WTC11 (cell line): ENCODE results near the gene FILIP1L. TPM values are rescaled to one million over a fixed set of nuclear protein-coding genes. Genes with fewer than 3 reads are reported as not detected.

ENCODE experiments used
- ATAC-seq: fragments of 200-7000 bp; cut with Tn5 transposase; 2 replicates; pipeline ENCODE4 v1.10.0; 2021; ENCODE audit warnings: mild to moderate bottlenecking, moderate library complexity
- CTCF ChIA-PET: fragments of 300-600 bp; sonication (Branson Sonifier 250); formaldehyde crosslinking; loops from one replicate; lab custom pipeline; 2021; ENCODE audit warnings: antibody characterized with exemption; lab: Charles Lee
- POLR2A ChIA-PET: fragments of 350-600 bp; sonication (Branson Sonifier 250); formaldehyde crosslinking; loops from one replicate; lab custom pipeline; 2021; ENCODE audit warnings: antibody characterized with exemption; lab: Charles Lee
- DNase-seq: peaks from one replicate; pipeline ENCODE4 v3.0.0; 2021; ENCODE audit warnings: low spot score
- H3K27ac Mint-ChIP-seq: 2 replicates; pipeline ENCODE4 v1.8.0; 2021; ENCODE audit warnings: mixed read lengths
- H3K27me3 Mint-ChIP-seq: 2 replicates; pipeline ENCODE4 v1.8.0; 2021; ENCODE audit warnings: low read depth, mild to moderate bottlenecking, moderate library complexity, mixed read lengths
- H3K36me3 Mint-ChIP-seq: 2 replicates; pipeline ENCODE4 v1.8.0; 2021; ENCODE audit warnings: mixed read lengths
- H3K4me1 Mint-ChIP-seq: 2 replicates; pipeline ENCODE4 v1.8.0; 2022; ENCODE audit warnings: mixed read lengths
- H3K4me3 Mint-ChIP-seq: 2 replicates; pipeline ENCODE4 v1.8.0; 2021; ENCODE audit warnings: mild to moderate bottlenecking, moderate library complexity, mixed read lengths
- H3K9me3 Mint-ChIP-seq: 2 replicates; pipeline ENCODE4 v1.8.0; 2021; ENCODE audit warnings: mixed read lengths
- AR ChIP-seq: fragments of 250-450 bp; sonication (Bioruptor Pico); IDR thresholded peaks from 2 replicates; pipeline ENCODE4 v1.9.0; 2021; ENCODE audit warnings: mild to moderate bottlenecking
- CDX4 ChIP-seq: fragments of 250-450 bp; sonication (Bioruptor Pico); IDR thresholded peaks from 2 replicates; pipeline ENCODE4 v1.9.0; 2021; ENCODE audit warnings: moderate library complexity, mild to moderate bottlenecking, inconsistent platforms, borderline replicate concordance
- CREM ChIP-seq: sonication (generic); formaldehyde crosslinking; IDR thresholded peaks from 2 replicates; pipeline ENCODE4 v1.8.1; 2022; ENCODE audit warnings: mild to moderate bottlenecking, missing genetic modification reagents, moderate library complexity
- ESRRA ChIP-seq: sonication (generic); formaldehyde crosslinking; IDR thresholded peaks from 2 replicates; pipeline ENCODE4 v1.8.1; 2022; ENCODE audit warnings: mild to moderate bottlenecking, missing genetic modification reagents, borderline replicate concordance
- GRHL2 ChIP-seq: fragments of 250-450 bp; sonication (Bioruptor Pico); IDR thresholded peaks from 2 replicates; pipeline ENCODE4 v1.8.0; 2022; ENCODE audit warnings: mild to moderate bottlenecking, moderate library complexity; ENCODE audit not compliant: insufficient replicate concordance, severe bottlenecking
- JAZF1 ChIP-seq: fragments of 250-450 bp; sonication (Bioruptor Pico); IDR thresholded peaks from 2 replicates; pipeline ENCODE4 v1.9.0; 2021; ENCODE audit warnings: moderate library complexity, mild to moderate bottlenecking, inconsistent platforms
- KAT7 ChIP-seq: sonication (generic); formaldehyde crosslinking; IDR thresholded peaks from 2 replicates; pipeline ENCODE4 v1.8.1; 2023; ENCODE audit warnings: missing genetic modification reagents, mild to moderate bottlenecking, borderline replicate concordance
- NR3C1 ChIP-seq: sonication (generic); formaldehyde crosslinking; conservative IDR thresholded peaks from 2 replicates; pipeline ENCODE4 v1.8.1; 2023; ENCODE audit warnings: low read depth, mild to moderate bottlenecking, missing genetic modification reagents
- PRRX2 ChIP-seq: fragments of 250-450 bp; sonication (Bioruptor Pico); IDR thresholded peaks from 2 replicates; pipeline ENCODE4 v1.8.0; 2021; ENCODE audit warnings: mild to moderate bottlenecking
- RELA ChIP-seq: sonication (generic); formaldehyde crosslinking; IDR thresholded peaks from 2 replicates; pipeline ENCODE4 v1.8.1; 2022; ENCODE audit warnings: missing genetic modification reagents, mild to moderate bottlenecking, borderline replicate concordance
- RORB ChIP-seq: fragments of 250-450 bp; sonication (Bioruptor Pico); IDR thresholded peaks from 2 replicates; pipeline ENCODE4 v1.9.0; 2021; ENCODE audit warnings: mild to moderate bottlenecking
- SMAD4 ChIP-seq: sonication (generic); formaldehyde crosslinking; IDR thresholded peaks from 2 replicates; pipeline ENCODE4 v1.8.0; 2022; ENCODE audit warnings: mild to moderate bottlenecking, missing genetic modification reagents
- SOX15 ChIP-seq: fragments of 250-450 bp; sonication (Bioruptor Pico); IDR thresholded peaks from 2 replicates; pipeline ENCODE4 v1.9.0; 2021; ENCODE audit warnings: mild to moderate bottlenecking
- SP1 ChIP-seq: sonication (generic); formaldehyde crosslinking; conservative IDR thresholded peaks from 2 replicates; pipeline ENCODE4 v1.8.1; 2022; ENCODE audit warnings: missing genetic modification reagents
- TCF7 ChIP-seq: sonication (generic); formaldehyde crosslinking; IDR thresholded peaks from 2 replicates; pipeline ENCODE4 v1.8.0; 2022; ENCODE audit warnings: mild to moderate bottlenecking, low read depth, missing genetic modification reagents, moderate library complexity
- TEAD1 ChIP-seq: sonication (generic); formaldehyde crosslinking; IDR thresholded peaks from 2 replicates; pipeline ENCODE4 v1.8.0; 2022; ENCODE audit warnings: mild to moderate bottlenecking, missing genetic modification reagents
- ZBTB21 ChIP-seq: sonication (generic); formaldehyde crosslinking; IDR thresholded peaks from 2 replicates; pipeline ENCODE4 v1.8.1; 2023; ENCODE audit warnings: mild to moderate bottlenecking, missing genetic modification reagents, borderline replicate concordance
- ZNF232 ChIP-seq: sonication (generic); formaldehyde crosslinking; IDR thresholded peaks from 2 replicates; pipeline ENCODE4 v1.8.0; 2022; ENCODE audit warnings: mild to moderate bottlenecking, missing genetic modification reagents
- ZNF396 ChIP-seq: fragments of 250-450 bp; sonication (Bioruptor Pico); IDR thresholded peaks from 2 replicates; pipeline ENCODE4 v1.8.0; 2021; ENCODE audit warnings: mild to moderate bottlenecking, moderate library complexity, borderline replicate concordance
- ZNF512 ChIP-seq: sonication (generic); formaldehyde crosslinking; IDR thresholded peaks from 2 replicates; pipeline ENCODE4 v1.8.1; 2022; ENCODE audit warnings: missing genetic modification reagents, borderline replicate concordance
- ZNF671 ChIP-seq: fragments of 250-450 bp; sonication (Bioruptor Pico); IDR thresholded peaks from 2 replicates; pipeline ENCODE4 v1.8.0; 2021; ENCODE audit warnings: mild to moderate bottlenecking
- total RNA-seq: library from RNA; stranded (reverse); gene quantifications from 3 replicates; pipeline ENCODE4 v1.2.3, GENCODE V29; 2021
- TF ChIP-seq, protein P1 (sequence below): sonication (generic); formaldehyde crosslinking; IDR thresholded peaks from 2 replicates; pipeline ENCODE4 v1.8.0; 2022; ENCODE audit warnings: mild to moderate bottlenecking, missing genetic modification reagents
- TF ChIP-seq, protein P2 (sequence below): sonication (generic); formaldehyde crosslinking; IDR thresholded peaks from 2 replicates; pipeline ENCODE4 v1.8.1; 2023; ENCODE audit warnings: mild to moderate bottlenecking, missing genetic modification reagents
- TF ChIP-seq, protein P3 (sequence below): sonication (generic); formaldehyde crosslinking; IDR thresholded peaks from 2 replicates; pipeline ENCODE4 v1.8.0; 2022; ENCODE audit warnings: mild to moderate bottlenecking, missing genetic modification reagents

Gene FILIP1L
- total RNA-seq, 1 experiment from 2014 or later = 0.17 TPM

- DNase-seq (no peak), ATAC-seq (no peak)
- ChIA-PET CTCF (no interaction called here), POLR2A (no interaction called here)
- H3K4me3 Mint-ChIP-seq = no peak overlapping the region
- no peaks in the 10 kb centered on the region; the same call in 1 of the 2 replicates for H3K9me3 Mint-ChIP-seq
- peaks cover 20% of the 10 kb centered on the region for H3K4me1 Mint-ChIP-seq
- no peaks in the 10 kb centered on the region for H3K36me3 Mint-ChIP-seq
- TF ChIP-seq ZNF396 (CRISPR knock-in tag) (no peak), CREM (no peak), ZNF671 (CRISPR knock-in tag) (no peak), TEAD1 (CRISPR knock-in tag) (no peak), JAZF1 (CRISPR knock-in tag) (no peak), SOX15 (CRISPR knock-in tag) (no peak)
- H3K27me3 Mint-ChIP-seq = peaks cover 1% of the 10 kb centered on the region
- H3K27ac Mint-ChIP-seq = no peak overlapping the region
Measured at GRCh38 chr3:99885085-99885484, 229.2 kb downstream of the FILIP1L start.

- Mint-ChIP-seq H3K27me3 (peaks cover 7% of the 10 kb centered on the region), H3K27ac (no peak overlapping the region), H3K9me3 (no peaks in the 10 kb centered on the region), H3K36me3 (no peaks in the 10 kb centered on the region), H3K4me3 (no peak overlapping the region), H3K4me1 (peaks cover 17% of the 10 kb centered on the region)
- no peak for ATAC-seq
- no peak for DNase-seq
- ChIA-PET POLR2A (no interaction called here), CTCF (no interaction called here)
- TF ChIP-seq GRHL2 (no peak), RORB (no peak), AR (CRISPR knock-in tag) (no peak), ZNF232 (CRISPR knock-in tag) (no peak), KAT7 (CRISPR knock-in tag) (no peak), PRRX2 (CRISPR knock-in tag) (no peak), SP1 (no peak), ZBTB21 (CRISPR knock-in tag) (no peak)
- TF ChIP-seq, protein P1, sequence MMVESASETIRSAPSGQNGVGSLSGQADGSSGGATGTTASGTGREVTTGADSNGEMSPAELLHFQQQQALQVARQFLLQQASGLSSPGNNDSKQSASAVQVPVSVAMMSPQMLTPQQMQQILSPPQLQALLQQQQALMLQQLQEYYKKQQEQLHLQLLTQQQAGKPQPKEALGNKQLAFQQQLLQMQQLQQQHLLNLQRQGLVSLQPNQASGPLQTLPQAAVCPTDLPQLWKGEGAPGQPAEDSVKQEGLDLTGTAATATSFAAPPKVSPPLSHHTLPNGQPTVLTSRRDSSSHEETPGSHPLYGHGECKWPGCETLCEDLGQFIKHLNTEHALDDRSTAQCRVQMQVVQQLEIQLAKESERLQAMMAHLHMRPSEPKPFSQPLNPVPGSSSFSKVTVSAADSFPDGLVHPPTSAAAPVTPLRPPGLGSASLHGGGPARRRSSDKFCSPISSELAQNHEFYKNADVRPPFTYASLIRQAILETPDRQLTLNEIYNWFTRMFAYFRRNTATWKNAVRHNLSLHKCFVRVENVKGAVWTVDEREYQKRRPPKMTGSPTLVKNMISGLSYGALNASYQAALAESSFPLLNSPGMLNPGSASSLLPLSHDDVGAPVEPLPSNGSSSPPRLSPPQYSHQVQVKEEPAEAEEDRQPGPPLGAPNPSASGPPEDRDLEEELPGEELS (CRISPR knock-in tag) = no peak
- TF ChIP-seq, protein P2, sequence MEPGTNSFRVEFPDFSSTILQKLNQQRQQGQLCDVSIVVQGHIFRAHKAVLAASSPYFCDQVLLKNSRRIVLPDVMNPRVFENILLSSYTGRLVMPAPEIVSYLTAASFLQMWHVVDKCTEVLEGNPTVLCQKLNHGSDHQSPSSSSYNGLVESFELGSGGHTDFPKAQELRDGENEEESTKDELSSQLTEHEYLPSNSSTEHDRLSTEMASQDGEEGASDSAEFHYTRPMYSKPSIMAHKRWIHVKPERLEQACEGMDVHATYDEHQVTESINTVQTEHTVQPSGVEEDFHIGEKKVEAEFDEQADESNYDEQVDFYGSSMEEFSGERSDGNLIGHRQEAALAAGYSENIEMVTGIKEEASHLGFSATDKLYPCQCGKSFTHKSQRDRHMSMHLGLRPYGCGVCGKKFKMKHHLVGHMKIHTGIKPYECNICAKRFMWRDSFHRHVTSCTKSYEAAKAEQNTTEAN (CRISPR knock-in tag) = no peak
Measured at GRCh38 chr3:99884484-99884883, 229.8 kb downstream of the FILIP1L start.

- no peak for ATAC-seq
- H3K27me3 Mint-ChIP-seq = peaks cover 15% of the 10 kb centered on the region
- peaks cover 17% of the 10 kb centered on the region for H3K4me1 Mint-ChIP-seq
- DNase-seq = no peak
- H3K4me3 Mint-ChIP-seq = no peak overlapping the region
- CTCF ChIA-PET = no interaction called here
- POLR2A ChIA-PET = no interaction called here
- no peaks in the 10 kb centered on the region for H3K36me3 Mint-ChIP-seq
- no peak overlapping the region for H3K27ac Mint-ChIP-seq
- no peaks in the 10 kb centered on the region for H3K9me3 Mint-ChIP-seq
- TF ChIP-seq SMAD4 (CRISPR knock-in tag) = no peak
- TF ChIP-seq RELA (CRISPR knock-in tag) = no peak
- no peak for TF ChIP-seq ZNF512 (CRISPR knock-in tag)
- TF ChIP-seq SOX15 (CRISPR knock-in tag) = no peak
- no peak for TF ChIP-seq ZNF396 (CRISPR knock-in tag)
- TF ChIP-seq, protein P3, sequence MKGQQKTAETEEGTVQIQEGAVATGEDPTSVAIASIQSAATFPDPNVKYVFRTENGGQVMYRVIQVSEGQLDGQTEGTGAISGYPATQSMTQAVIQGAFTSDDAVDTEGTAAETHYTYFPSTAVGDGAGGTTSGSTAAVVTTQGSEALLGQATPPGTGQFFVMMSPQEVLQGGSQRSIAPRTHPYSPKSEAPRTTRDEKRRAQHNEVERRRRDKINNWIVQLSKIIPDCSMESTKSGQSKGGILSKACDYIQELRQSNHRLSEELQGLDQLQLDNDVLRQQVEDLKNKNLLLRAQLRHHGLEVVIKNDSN (CRISPR knock-in tag) = no peak
- no peak for TF ChIP-seq NR3C1 (CRISPR knock-in tag)
- TF ChIP-seq TCF7 (CRISPR knock-in tag) = no peak
- TF ChIP-seq CDX4 (CRISPR knock-in tag) = no peak
- no peak for TF ChIP-seq GRHL2
- no peak for TF ChIP-seq ESRRA (CRISPR knock-in tag)
Measured at GRCh38 chr3:99883693-99884092, 230.6 kb downstream of the FILIP1L start.
